Spleen (tissue), 11 donors: ENCODE measurements around the gene PDCD1LG2. TPM values are rescaled to one million over a fixed set of nuclear protein-coding genes. Genes with fewer than 3 reads are reported as not detected.

ENCODE experiments used
- DNase-seq: peaks from one replicate; pipeline ENCODE4 v3.0.0-alpha.2; 2020
- H3K27ac ChIP-seq, 8 donors: fragments of 200-600 bp; sonication (generic) in 7 of 8; 1 replicate in 4 of 8; 2 replicates in 4 of 8; pipeline versions ENCODE4 v1.5.0 to v1.8.0; 2016 to 2021; ENCODE audit warnings: inconsistent platforms in 4 of 8, mild to moderate bottlenecking in 4 of 8, moderate library complexity in 1 of 8
- H3K27me3 ChIP-seq, 7 donors: fragments of 200-600 bp; sonication (generic) in 6 of 7; replicated peaks in 1 of 7; 1 replicate in 4 of 7; 2 replicates in 3 of 7; pipeline versions ENCODE4 v1.5.0 to v1.8.0; 2016 to 2021; ENCODE audit warnings: inconsistent platforms in 3 of 7, mild to moderate bottlenecking in 1 of 7
- H3K36me3 ChIP-seq, 6 donors: fragments of 200-600 bp; sonication (generic) in 5 of 6; 1 replicate in 4 of 6; 2 replicates in 2 of 6; pipeline versions ENCODE4 v1.5.0 to v1.8.0; 2016 to 2021; ENCODE audit warnings: inconsistent platforms in 2 of 6
- H3K4me1 ChIP-seq, 6 donors: fragments of 200-600 bp; sonication (generic) in 5 of 6; 1 replicate in 3 of 6; 2 replicates in 3 of 6; pipeline versions ENCODE4 v1.5.0 to v1.8.0; 2016 to 2021; ENCODE audit warnings: inconsistent platforms in 3 of 6
- H3K4me3 ChIP-seq, 8 donors: fragments of 200-600 bp; sonication (generic) in 7 of 8; 1 replicate in 4 of 8; 2 replicates in 4 of 8; pipeline versions ENCODE4 v1.5.0 to v1.8.0; 2016 to 2021; ENCODE audit warnings: inconsistent platforms in 4 of 8, mild to moderate bottlenecking in 4 of 8, moderate library complexity in 2 of 8
- H3K9me3 ChIP-seq, 8 donors: fragments of 200-600 bp; sonication (generic) in 7 of 8; 1 replicate in 4 of 8; 2 replicates in 4 of 8; pipeline versions ENCODE4 v1.5.0 to v1.8.0; 2016 to 2021; ENCODE audit warnings: inconsistent platforms in 4 of 8
- POLR2A ChIP-seq, 3 donors: fragments of 450-650 bp; IDR thresholded peaks; one replicate each; pipeline ENCODE4 v1.5.1; 2017; ENCODE audit warnings: antibody characterized with exemption in 3 of 3, mild to moderate bottlenecking in 1 of 3
- POLR2AphosphoS5 ChIP-seq, 3 donors: sonication (generic); formaldehyde crosslinking; IDR thresholded peaks; one replicate each; pipeline ENCODE4 v1.5.1; 2017; ENCODE audit warnings: antibody characterized with exemption in 3 of 3
- WGBS, 5 donors: extraction: QIAGEN DNeasy Blood & Tissue Kit in 3 of 5; methylation state at CpG; one replicate each; pipeline versions ENCODE4 v1.1.5 to v1.1.7; 2013 to 2018; 5-methylcytosine and 5-hydroxymethylcytosine counted together
- intact Hi-C: fragments of 100-400 bp; cut with DNase I; formaldehyde crosslinking; loops from one replicate; pipeline ENCODE4 v1.15.0; 2023; ENCODE audit warnings: low total_unique reads
- polyA plus RNA-seq, 3 donors: library from polyadenylated mRNA; stranded (reverse); fragments of 200-250 nt; gene quantifications; one replicate each; pipeline ENCODE4 v1.2.1, GENCODE V29; 2013
- total RNA-seq, 7 donors: library from RNA; depleted of rRNA in 3 of 7; stranded (reverse); fragments of >200 nt in 3 of 7; fragmentation: NEBNext Ultra II Directional in 4 of 7; extraction: Animal tissue kit (Norgen Biotek cat#: 25700) in 4 of 7; gene quantifications; one replicate each; pipeline versions ENCODE4 v1.1.0 to v1.2.1, GENCODE V29; 2016 to 2021
- TF ChIP-seq, protein P1 (sequence below), 11 experiments: fragments of 200-600 bp in 7 of 11; fragments of 450-650 bp in 4 of 11; sonication (generic) in 4 of 11; IDR thresholded peaks in 8 of 11; conservative IDR thresholded peaks in 3 of 11; 1 replicate in 7 of 11; 2 replicates in 4 of 11; pipeline versions ENCODE4 v1.4.0 to v1.8.0; 2016 to 2021; ENCODE audit warnings: antibody characterized with exemption in 11 of 11, inconsistent platforms in 4 of 11, mild to moderate bottlenecking in 1 of 11
- donor health status: healthy with polysubstance abuse.
- donor health status: DM: no; HTN: no; CAD: no; lungs with moderate emphysema.
- donor health status: DM: no; HTN: no; CAD: no.
- donor health status: Bipolar disorder and iron deficiency.
- donor health status: healthy.
- donor health status: DM: no; HTN: no; CAD: no.
- donor health status: DM: yes; HTN: yes; CAD: no.

Gene PDCD1LG2
- total and polyA plus RNA-seq, 10 donors: 2.0 to 29.3 (median 17.4) TPM

DNA sequence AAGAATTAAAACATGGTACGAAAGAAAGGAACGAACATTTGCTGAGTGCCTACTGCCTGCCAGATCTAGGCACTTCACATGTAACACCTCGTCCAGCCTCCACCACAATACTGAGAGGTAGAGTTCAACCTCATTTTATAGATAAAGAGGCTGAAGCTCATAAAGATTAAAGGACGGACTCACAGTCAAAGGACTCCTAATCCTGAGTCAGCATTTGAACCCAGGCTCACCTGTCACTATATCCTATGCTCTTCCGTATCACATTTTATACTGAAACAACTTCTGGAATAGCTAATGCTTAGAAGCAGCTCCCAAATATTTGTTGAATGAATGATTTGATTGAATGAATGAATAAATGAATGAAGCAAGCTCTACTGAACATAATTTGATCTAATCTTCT is 22.5 kb downstream of the PDCD1LG2 start:
- WGBS, 5 donors: 91 to 92% (median 91%) methylated on average over 5 of the region's 5 CpGs

GRCh38 chr9:5536684-5537083 is 26.4 kb downstream of the PDCD1LG2 start:
- peaks cover 0 to 20% (median 0%) of the 10 kb centered on the region in 6 donors for H3K36me3 ChIP-seq
- H3K4me3 ChIP-seq: no peak overlapping the region
- TF ChIP-seq POLR2AphosphoS5 (IDR thresholded peaks at IDR 0.05) (no peak), POLR2A (IDR thresholded peaks at IDR 0.05) (no peak)
- TF ChIP-seq, protein P1, sequence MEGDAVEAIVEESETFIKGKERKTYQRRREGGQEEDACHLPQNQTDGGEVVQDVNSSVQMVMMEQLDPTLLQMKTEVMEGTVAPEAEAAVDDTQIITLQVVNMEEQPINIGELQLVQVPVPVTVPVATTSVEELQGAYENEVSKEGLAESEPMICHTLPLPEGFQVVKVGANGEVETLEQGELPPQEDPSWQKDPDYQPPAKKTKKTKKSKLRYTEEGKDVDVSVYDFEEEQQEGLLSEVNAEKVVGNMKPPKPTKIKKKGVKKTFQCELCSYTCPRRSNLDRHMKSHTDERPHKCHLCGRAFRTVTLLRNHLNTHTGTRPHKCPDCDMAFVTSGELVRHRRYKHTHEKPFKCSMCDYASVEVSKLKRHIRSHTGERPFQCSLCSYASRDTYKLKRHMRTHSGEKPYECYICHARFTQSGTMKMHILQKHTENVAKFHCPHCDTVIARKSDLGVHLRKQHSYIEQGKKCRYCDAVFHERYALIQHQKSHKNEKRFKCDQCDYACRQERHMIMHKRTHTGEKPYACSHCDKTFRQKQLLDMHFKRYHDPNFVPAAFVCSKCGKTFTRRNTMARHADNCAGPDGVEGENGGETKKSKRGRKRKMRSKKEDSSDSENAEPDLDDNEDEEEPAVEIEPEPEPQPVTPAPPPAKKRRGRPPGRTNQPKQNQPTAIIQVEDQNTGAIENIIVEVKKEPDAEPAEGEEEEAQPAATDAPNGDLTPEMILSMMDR (IDR thresholded peaks at IDR 0.05 in 8 of 11, conservative IDR thresholded peaks at IDR 0.05 in 3 of 11): no peak
- no peak for DNase-seq
- intact Hi-C loops: no loop called here
- H3K9me3 ChIP-seq: peaks cover 0 to 2% (median under 1%) of the 10 kb centered on the region in 8 donors
- H3K27me3 ChIP-seq: no peaks in the 10 kb centered on the region
- WGBS, 5 donors: 32 to 38% (median 36%) methylated on average over 2 of the region's 2 CpGs
- no peak overlapping the region for H3K27ac ChIP-seq
- peaks cover 8 to 42% (median 28%) of the 10 kb centered on the region in 6 donors for H3K4me1 ChIP-seq

More for the DNA sequence above, 22.5 kb downstream of the PDCD1LG2 start:
- H3K27me3 ChIP-seq: no peaks in the 10 kb centered on the region
- H3K36me3 ChIP-seq: peaks cover 0 to 20% (median 0%) of the 10 kb centered on the region in 6 donors
- H3K27ac ChIP-seq: peak overlapping the region in 3 of 8 donors; percentile 36 to 60 (median 52)
- DNase-seq: no peak
- intact Hi-C loops: no loop called here
- TF ChIP-seq, protein P1 (IDR thresholded peaks at IDR 0.05 in 8 of 11, conservative IDR thresholded peaks at IDR 0.05 in 3 of 11): no peak
- no peak for TF ChIP-seq POLR2A (IDR thresholded peaks at IDR 0.05)
- TF ChIP-seq POLR2AphosphoS5 (IDR thresholded peaks at IDR 0.05): no peak
- H3K4me1 ChIP-seq: peaks cover 15 to 67% (median 50%) of the 10 kb centered on the region in 6 donors
- H3K4me3 ChIP-seq: no peak overlapping the region
- no peaks in the 10 kb centered on the region for H3K9me3 ChIP-seq

DNA sequence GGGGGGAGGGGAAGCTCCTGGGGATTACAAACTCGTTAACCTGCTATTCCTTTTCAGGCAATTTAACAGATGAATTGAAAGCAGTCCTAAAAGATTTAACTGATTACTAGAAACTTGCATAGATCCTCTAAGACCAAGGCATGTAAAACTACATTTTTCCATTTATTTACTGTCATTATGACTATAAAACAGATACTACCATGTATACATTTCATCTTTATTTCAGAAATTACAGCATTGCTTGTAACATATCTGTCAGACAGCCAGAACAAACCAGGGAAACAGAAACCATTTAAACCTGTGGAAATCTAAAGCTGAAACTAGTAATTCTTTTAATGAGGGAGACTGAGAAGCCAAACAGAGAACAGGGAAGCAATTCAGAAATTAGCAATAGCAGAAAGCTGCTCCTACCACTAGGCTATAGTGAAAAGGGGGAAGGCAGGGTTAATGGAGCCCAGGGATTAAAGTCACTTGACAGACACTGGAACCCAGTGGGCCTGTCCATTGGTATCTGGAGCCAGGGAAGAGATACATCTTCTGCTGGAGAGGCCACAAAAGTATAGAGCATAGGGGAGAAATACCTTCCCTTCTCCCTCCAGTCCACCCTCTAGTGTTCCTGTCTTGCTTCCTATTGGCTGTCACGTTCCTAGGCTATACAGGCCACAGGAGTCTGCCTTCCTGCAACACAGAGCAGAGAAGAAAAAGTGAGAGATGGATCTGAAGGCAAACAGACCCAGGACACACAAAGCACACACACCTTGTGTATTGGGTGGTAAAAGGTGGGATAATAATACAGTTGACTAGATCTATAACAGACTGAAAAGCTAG is 33.8 kb downstream of the PDCD1LG2 start:
- Histone ChIP-seq H3K9me3 (peaks cover 0 to 16% (median 13%) of the 10 kb centered on the region in 8 donors), H3K36me3 (no peaks in the 10 kb centered on the region), H3K27ac (peak overlapping the region in 6 of 8 donors; percentile 18 to 55 (median 38)), H3K4me1 (peaks cover 0 to 4% (median 0%) of the 10 kb centered on the region in 6 donors), H3K27me3 (no peaks in the 10 kb centered on the region), H3K4me3 (no peak overlapping the region)
- intact Hi-C loops: no loop called here
- TF ChIP-seq POLR2AphosphoS5 (IDR thresholded peaks at IDR 0.05): no peak
- TF ChIP-seq, protein P1 (IDR thresholded peaks at IDR 0.05 in 8 of 11, conservative IDR thresholded peaks at IDR 0.05 in 3 of 11): no peak
- no peak for TF ChIP-seq POLR2A (IDR thresholded peaks at IDR 0.05)
- no peak for DNase-seq
- 54 to 69% (median 65%) methylated on average over 2 of the region's 2 CpGs for WGBS, 5 donors
